K562 (cell line): ENCODE results near the gene PVALEF. TPM values are rescaled to one million over a fixed set of nuclear protein-coding genes. Genes with fewer than 3 reads are reported as not detected.

Experiments used
- AFF1 ChIP-seq, 2 experiments: fragments of 450-650 bp; IDR thresholded peaks; 2 replicates each; pipeline ENCODE4 v1.6.1; 2018; ENCODE audit warnings: mild to moderate bottlenecking in 2 of 2, low read depth in 1 of 2; ENCODE audit not compliant: partially characterized antibody in 2 of 2
- ARID2 ChIP-seq: fragments of 450-650 bp; IDR thresholded peaks from 2 replicates; pipeline ENCODE4 v1.6.1; 2017; ENCODE audit warnings: antibody characterized with exemption, mild to moderate bottlenecking
- CBFA2T2 ChIP-seq: fragments of 450-650 bp; conservative IDR thresholded peaks from 2 replicates; pipeline ENCODE4 v1.6.1; 2017; ENCODE audit warnings: mild to moderate bottlenecking
- CCNT2 ChIP-seq: IDR thresholded peaks from 2 replicates; pipeline ENCODE4 v1.6.1; 2011; ENCODE audit warnings: borderline replicate concordance, low read depth, mild to moderate bottlenecking, moderate library complexity, mixed read lengths, low read length; ENCODE audit not compliant: insufficient read length; ENCODE audit errors: extremely low read depth
- CLOCK ChIP-seq: fragments of 250-450 bp; sonication (Bioruptor Pico); IDR thresholded peaks from 2 replicates; pipeline ENCODE4 v1.4.0; 2020; ENCODE audit warnings: mild to moderate bottlenecking, moderate library complexity, borderline replicate concordance
- E2F1 ChIP-seq: sonication (generic); formaldehyde crosslinking; IDR thresholded peaks from 2 replicates; pipeline ENCODE4 v1.8.1; 2023; ENCODE audit warnings: mild to moderate bottlenecking, missing genetic modification reagents, moderate library complexity
- E4F1 ChIP-seq: fragments of 250-450 bp; sonication (Bioruptor Pico); IDR thresholded peaks from 2 replicates; pipeline ENCODE4 v1.5.0; 2021; ENCODE audit warnings: mild to moderate bottlenecking, borderline replicate concordance
- NCOA1 ChIP-seq: fragments of 450-650 bp; IDR thresholded peaks from 2 replicates; pipeline ENCODE4 v1.6.1; 2016; ENCODE audit warnings: low read depth
- POLR2B ChIP-seq: fragments of 450-650 bp; IDR thresholded peaks from 2 replicates; pipeline ENCODE4 v1.6.1; 2018; ENCODE audit warnings: low read depth; ENCODE audit not compliant: partially characterized antibody
- POLR2H ChIP-seq: IDR thresholded peaks from 2 replicates; pipeline ENCODE4 v1.6.1; 2016; ENCODE audit warnings: missing genetic modification characterization, low read depth, mild to moderate bottlenecking, control low read depth, missing compliant biosample characterization, moderate library complexity
- PTBP1 ChIP-seq: fragments of 200-400 bp; formaldehyde crosslinking; IDR thresholded peaks from 2 replicates; pipeline ENCODE4 v1.6.1; 2017; ENCODE audit warnings: low read depth, low read length
- SAP30 ChIP-seq: fragments of 200-600 bp; sonication (generic); IDR thresholded peaks from 2 replicates; pipeline ENCODE4 v1.6.1; 2012; ENCODE audit warnings: borderline replicate concordance, low read depth, mild to moderate bottlenecking, moderate library complexity, low read length, control low read depth, inconsistent platforms; ENCODE audit not compliant: insufficient read depth, poor library complexity, severe bottlenecking
- TAF9B ChIP-seq: fragments of 450-650 bp; IDR thresholded peaks from 2 replicates; pipeline ENCODE4 v1.6.1; 2018; ENCODE audit warnings: mild to moderate bottlenecking; ENCODE audit not compliant: partially characterized antibody
- ZKSCAN1 ChIP-seq: fragments of 150-350 bp; IDR thresholded peaks from 2 replicates; pipeline ENCODE4 v1.6.1; 2016; ENCODE audit warnings: low read depth, low read length
- ZNF133 ChIP-seq: fragments of 250-450 bp; sonication (Bioruptor Pico); IDR thresholded peaks from 2 replicates; pipeline ENCODE4 v1.4.0; 2020; ENCODE audit warnings: mild to moderate bottlenecking
- polyA plus RNA-seq, 8 experiments: library from polyadenylated mRNA; depleted of rRNA in 4 of 8; stranded (reverse) in 5 of 8; unstranded in 3 of 8; fragments of >200 nt; fragmentation: Nextera tagmentation in 2 of 8; fragmentation: Illumina TruSeq in 1 of 8; extraction: Ambion mirVana in 2 of 8; extraction: Trizol in 1 of 8; gene quantifications; 2 replicates each; pipeline versions ENCODE4 v1.2.1 to v1.2.3, GENCODE V29; 2011 to 2014; ENCODE audit warnings: inconsistent platforms in 1 of 8, missing spikeins in 1 of 8
- total RNA-seq, 7 experiments: library from RNA; depleted of rRNA in 6 of 7; stranded (reverse); fragments of >200 nt in 6 of 7; fragmentation: Illumina TruSeq in 2 of 7; extraction: Trizol in 2 of 7; gene quantifications; 2 replicates each; pipeline versions ENCODE4 v1.2.1 to v1.2.3, GENCODE V29; 2011 to 2021; ENCODE audit warnings: low replicate concordance in 1 of 7

Gene PVALEF
- total and polyA plus RNA-seq, 9 of the 15 experiments (the other 6 are each of a cell fraction or from before 2014, with no cell fraction given), result not detected

GRCh38 chr17:81142301-81143199, 22.8 kb upstream of the PVALEF start (continued):
- no peak for TF ChIP-seq CLOCK (CRISPR knock-in tag)
- no peak for TF ChIP-seq TAF9B
- TF ChIP-seq ARID2, result peak; percentile 66; the same call in 1 of the 2 replicates
- no peak for TF ChIP-seq AFF1 (IDR thresholded peaks at IDR 0.05; ENCODE audit: low read depth in 1 of 2, partially characterized antibody in 2 of 2)
- TF ChIP-seq ZNF133, result no peak
- no peak for TF ChIP-seq POLR2H (tag)
- TF ChIP-seq CBFA2T2, result no peak
- TF ChIP-seq POLR2B, result no peak
- TF ChIP-seq E2F1 (CRISPR knock-in tag), result no peak
- no peak for TF ChIP-seq SAP30
- TF ChIP-seq ZKSCAN1, result no peak
- TF ChIP-seq E4F1 (CRISPR knock-in tag), result no peak
- TF ChIP-seq CCNT2, result no peak
- no peak for TF ChIP-seq PTBP1
- TF ChIP-seq NCOA1, result no peak
